ENCODE data around the gene PITPNC1.

GRCh38 chr17:67624886-67625656 is 248.0 kb downstream of the PITPNC1 start:
- TF ChIP-seq TCF7L2 (IDR thresholded peaks at IDR 0.05; ENCODE audit: low read depth, low read length): no peak
- no peak for TF ChIP-seq POLR2AphosphoS5 (IDR thresholded peaks at IDR 0.05; ENCODE audit: low read depth, low read length)
- no peak for TF ChIP-seq CTCF (IDR thresholded peaks at IDR 0.05)

All from Panc1 (cell line).